Adrenal gland (tissue), 5 donors: Measurements from ENCODE around the gene AUTS2.

ENCODE experiments used
- CTCF ChIP-seq, 6 experiments: fragments of 450-650 bp in 4 of 6; fragments of 200-600 bp in 2 of 6; sonication (generic) in 1 of 6; IDR thresholded peaks; 1 replicate in 5 of 6; 2 replicates in 1 of 6; pipeline versions ENCODE4 v1.5.1 to v1.8.0; 2016 to 2021; ENCODE audit warnings: antibody characterized with exemption in 6 of 6, mild to moderate bottlenecking in 2 of 6, moderate library complexity in 1 of 6
- POLR2A ChIP-seq, 2 donors: fragments of 450-650 bp; IDR thresholded peaks; one replicate each; pipeline ENCODE4 v1.6.1; 2017; ENCODE audit warnings: antibody characterized with exemption in 2 of 2, mild to moderate bottlenecking in 2 of 2, moderate library complexity in 1 of 2
- donor health status: DM: no; HTN: no; CAD: no.

DNA sequence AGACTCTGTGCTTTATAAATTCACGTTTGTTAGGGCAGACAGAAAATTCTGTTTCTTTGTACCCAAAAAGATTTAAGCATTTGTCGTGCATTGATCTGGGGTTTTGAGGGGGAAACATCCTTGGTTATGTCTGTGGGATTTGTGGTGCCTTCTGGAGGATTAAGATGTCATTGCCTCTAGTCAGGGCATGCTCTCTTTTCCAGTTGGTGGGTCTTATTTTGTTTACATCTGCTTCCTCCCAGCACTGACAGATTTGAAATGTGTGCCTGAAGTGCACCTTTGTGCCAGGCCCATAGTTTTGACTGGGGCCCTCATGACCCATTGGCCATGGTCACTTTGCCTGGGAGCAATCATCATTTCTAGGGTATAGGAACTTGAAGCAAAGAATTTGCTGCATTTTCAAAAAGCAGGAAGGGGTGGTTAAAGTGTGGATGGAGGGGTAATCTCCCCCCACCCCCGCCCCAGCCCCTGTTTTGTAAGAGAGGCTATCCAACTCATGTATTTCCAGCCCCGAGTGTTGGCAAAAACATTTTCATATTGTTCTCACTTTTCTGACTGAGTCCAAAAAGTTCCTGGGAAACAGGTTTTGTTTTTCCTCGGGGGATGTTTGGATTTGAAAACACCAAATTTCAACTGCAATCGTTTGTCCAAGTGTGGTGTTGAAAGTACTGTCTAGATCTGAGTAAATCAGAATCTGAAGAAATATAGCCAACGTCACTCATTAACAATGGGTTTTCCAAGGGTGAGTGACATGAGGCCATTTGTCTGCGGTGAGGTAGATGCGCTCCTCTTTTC lies 1145.5 kb downstream of the AUTS2 start:
- TF ChIP-seq CTCF (IDR thresholded peaks at IDR 0.05) = no peak
- no peak for TF ChIP-seq POLR2A (IDR thresholded peaks at IDR 0.05)
